CD4-positive, alpha-beta T cell (primary cell): ENCODE measurements around the gene CXXC1. TPM values are rescaled to one million over a fixed set of nuclear protein-coding genes. Genes with fewer than 3 reads are reported as not detected.

ENCODE experiments used
- ATAC-seq: fragments of 200-7000 bp; cut with Tn5 transposase; one replicate; pipeline ENCODE4 v1.10.0; 2022; ENCODE audit warnings: mild to moderate bottlenecking; ENCODE audit not compliant: poor library complexity
- CTCF ChIA-PET: fragments of 350-600 bp; sonication (Branson Sonifier 250); formaldehyde crosslinking; loops from one replicate; lab custom pipeline; 2021; ENCODE audit warnings: antibody characterized with exemption, inconsistent platforms; lab: Charles Lee
- POLR2A ChIA-PET: fragments of 350-600 bp; sonication (Branson Sonifier 250); formaldehyde crosslinking; loops from one replicate; lab custom pipeline; 2021; ENCODE audit warnings: antibody characterized with exemption, inconsistent platforms; lab: Charles Lee
- DNase-seq, 14 experiments: peaks; one replicate each; pipeline ENCODE4 v3.0.0-alpha.2; 2013 to 2020; ENCODE audit warnings: mixed read lengths in 2 of 14
- H3K27ac ChIP-seq, 2 donors: one replicate each; pipeline versions ENCODE4 v1.5.1 to v1.7.0; 2013; ENCODE audit warnings: low read length in 2 of 2, low read depth in 1 of 2, mild to moderate bottlenecking in 1 of 2
- H3K27me3 ChIP-seq, 2 experiments: 1 replicate in 1 of 2; 2 replicates in 1 of 2; pipeline versions ENCODE4 v1.6.1 to v1.7.0; 2013; ENCODE audit warnings: low read length in 2 of 2, control low read depth in 1 of 2, mild to moderate bottlenecking in 1 of 2, moderate library complexity in 1 of 2; ENCODE audit not compliant: insufficient read depth in 2 of 2, control insufficient read depth in 1 of 2
- H3K36me3 ChIP-seq: one replicate; pipeline ENCODE4 v1.6.1; 2013; ENCODE audit warnings: low read length, control low read depth; ENCODE audit not compliant: insufficient read depth
- H3K4me1 ChIP-seq: one replicate; pipeline ENCODE4 v1.6.1; 2013; ENCODE audit warnings: low read length, control low read depth; ENCODE audit not compliant: insufficient read depth
- H3K4me3 ChIP-seq: one replicate; pipeline ENCODE4 v1.5.1; 2013; ENCODE audit warnings: mild to moderate bottlenecking, low read length, moderate library complexity
- H3K9me3 ChIP-seq, 2 experiments: 1 replicate in 1 of 2; 2 replicates in 1 of 2; pipeline versions ENCODE4 v1.6.1 to v1.7.0; 2013; ENCODE audit warnings: low read length in 2 of 2, mild to moderate bottlenecking in 2 of 2, control low read depth in 1 of 2, moderate library complexity in 1 of 2; ENCODE audit not compliant: control insufficient read depth in 1 of 2, insufficient read depth in 1 of 2
- H3K27ac Mint-ChIP-seq: one replicate; pipeline ENCODE4 v1.8.0; 2020; ENCODE audit warnings: mixed read lengths
- H3K27me3 Mint-ChIP-seq: one replicate; pipeline ENCODE4 v1.8.0; 2021; ENCODE audit warnings: mixed read lengths
- H3K36me3 Mint-ChIP-seq: one replicate; pipeline ENCODE4 v1.8.0; 2021; ENCODE audit warnings: low read depth, mixed read lengths
- H3K4me1 Mint-ChIP-seq: one replicate; pipeline ENCODE4 v1.8.0; 2021; ENCODE audit warnings: low read depth, mixed read lengths
- H3K4me3 Mint-ChIP-seq: one replicate; pipeline ENCODE4 v1.8.0; 2020; ENCODE audit warnings: mild to moderate bottlenecking, mixed read lengths
- H3K9me3 Mint-ChIP-seq: one replicate; pipeline ENCODE4 v1.8.0; 2020; ENCODE audit warnings: mixed read lengths
- intact Hi-C, 2 experiments: fragments of 100-400 bp; cut with DNase I in 1 of 2; cut with micrococcal nuclease in 1 of 2; formaldehyde crosslinking; loops; one replicate each; pipeline versions ENCODE4 v1.15.1 to v1.9.0; 2023 to 2025; cut with DNase I, micrococcal nuclease
- total RNA-seq, 174 experiments: library from RNA in 2 of 174; stranded (reverse) in 2 of 174; gene quantifications; one replicate each; pipeline ENCODE4 v1.2.3 and lab custom pipeline; 2021 to 2026
- TF ChIP-seq, protein P1 (sequence below): fragments of 200-600 bp; IDR thresholded peaks from one replicate; pipeline ENCODE4 v1.8.0; 2022; ENCODE audit warnings: antibody characterized with exemption, mild to moderate bottlenecking

The CXXC1 gene
- total RNA-seq, 2 experiments from 2014 or later = 120 to 128 TPM

DNA sequence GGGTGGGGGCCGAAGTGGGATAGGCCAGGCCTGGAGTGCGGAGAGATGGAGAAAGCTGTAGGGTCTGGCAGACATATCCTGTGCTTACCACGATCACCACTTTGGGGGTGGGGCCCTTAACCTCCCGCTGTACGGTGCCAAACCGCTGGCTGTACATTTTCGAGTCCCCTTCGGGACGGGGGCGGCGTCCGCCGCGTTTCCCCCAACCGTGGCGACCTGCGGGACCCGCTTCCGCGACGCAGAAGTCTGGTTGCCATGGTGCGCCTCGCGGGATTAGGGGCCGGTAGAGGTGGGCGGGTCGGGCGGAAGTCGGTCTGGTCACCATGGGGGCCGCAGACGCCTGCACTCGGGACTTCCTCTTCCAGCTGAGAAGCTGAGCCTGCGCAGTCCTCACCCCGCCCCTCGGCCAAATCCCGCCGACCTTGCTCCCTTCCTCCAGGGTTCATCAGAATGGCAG lies 21.2 kb downstream of the CXXC1 start, which contains the start of gene CFAP53:
TSS of gene CFAP53 (minus strand) at position 248 of the 457 bp plus-strand sequence. CDS start at position 157, 91 bp downstream.
- no peaks in the 10 kb centered on the region for H3K27me3 Mint-ChIP-seq
- ATAC-seq = peak; percentile 77
- intact Hi-C loops = loop anchor here (1.0 to 5.0 kb wide), 7 partner anchors 15 to 1589 kb away; partner anchors contain the start of genes MBD1 (in 2 of the 2), C18orf32 (in 1 of the 2) and SKA1 (in 1 of the 2)

DNA sequence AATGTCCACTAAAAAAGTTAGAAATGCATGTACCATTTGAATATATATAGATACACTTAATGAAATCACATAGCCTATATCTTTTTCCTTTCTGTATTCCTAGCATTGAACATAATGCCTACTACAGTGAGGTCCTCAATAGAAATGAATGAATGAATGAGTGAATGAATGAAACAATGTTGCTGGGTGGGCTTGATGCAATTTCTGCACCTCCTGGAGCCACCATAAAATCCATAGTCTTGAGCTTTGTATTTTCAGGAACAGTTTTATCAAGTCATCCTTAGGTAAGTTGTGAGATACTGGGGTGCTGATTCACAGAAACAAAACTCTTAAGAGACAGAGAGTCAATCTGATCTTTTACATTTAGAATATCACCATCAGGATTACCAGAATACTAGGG lies 24.5 kb downstream of the CXXC1 start:
- Mint-ChIP-seq H3K4me3 (no peak overlapping the region), H3K27ac (no peak overlapping the region), H3K9me3 (no peaks in the 10 kb centered on the region), H3K4me1 (peaks cover 24% of the 10 kb centered on the region), H3K36me3 (no peaks in the 10 kb centered on the region), H3K27me3 (no peaks in the 10 kb centered on the region)
- intact Hi-C loops = no loop called here
- H3K27me3 ChIP-seq = no peaks in the 10 kb centered on the region
- H3K36me3 ChIP-seq = no peaks in the 10 kb centered on the region
- H3K27ac ChIP-seq = no peak overlapping the region
- TF ChIP-seq, protein P1, sequence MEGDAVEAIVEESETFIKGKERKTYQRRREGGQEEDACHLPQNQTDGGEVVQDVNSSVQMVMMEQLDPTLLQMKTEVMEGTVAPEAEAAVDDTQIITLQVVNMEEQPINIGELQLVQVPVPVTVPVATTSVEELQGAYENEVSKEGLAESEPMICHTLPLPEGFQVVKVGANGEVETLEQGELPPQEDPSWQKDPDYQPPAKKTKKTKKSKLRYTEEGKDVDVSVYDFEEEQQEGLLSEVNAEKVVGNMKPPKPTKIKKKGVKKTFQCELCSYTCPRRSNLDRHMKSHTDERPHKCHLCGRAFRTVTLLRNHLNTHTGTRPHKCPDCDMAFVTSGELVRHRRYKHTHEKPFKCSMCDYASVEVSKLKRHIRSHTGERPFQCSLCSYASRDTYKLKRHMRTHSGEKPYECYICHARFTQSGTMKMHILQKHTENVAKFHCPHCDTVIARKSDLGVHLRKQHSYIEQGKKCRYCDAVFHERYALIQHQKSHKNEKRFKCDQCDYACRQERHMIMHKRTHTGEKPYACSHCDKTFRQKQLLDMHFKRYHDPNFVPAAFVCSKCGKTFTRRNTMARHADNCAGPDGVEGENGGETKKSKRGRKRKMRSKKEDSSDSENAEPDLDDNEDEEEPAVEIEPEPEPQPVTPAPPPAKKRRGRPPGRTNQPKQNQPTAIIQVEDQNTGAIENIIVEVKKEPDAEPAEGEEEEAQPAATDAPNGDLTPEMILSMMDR = no peak
- no peaks in the 10 kb centered on the region for H3K9me3 ChIP-seq
- peaks cover 18% of the 10 kb centered on the region for H3K4me1 ChIP-seq
- H3K4me3 ChIP-seq = no peak overlapping the region
- ChIA-PET POLR2A (no interaction called here), CTCF (no interaction called here)
- ATAC-seq = no peak
- DNase-seq = no peak

More for the DNA sequence above, 21.2 kb downstream of the CXXC1 start, which contains the start of gene CFAP53:
- Mint-ChIP-seq H3K36me3 (peaks cover 21% of the 10 kb centered on the region), H3K4me1 (peaks cover 30% of the 10 kb centered on the region), H3K27ac (peak within 1 kb of the TSS; percentile 45), H3K4me3 (peak within 1 kb of the TSS; percentile 93), H3K9me3 (no peaks in the 10 kb centered on the region)
- ChIA-PET POLR2A (interaction anchor here (1.3 to 4.4 kb wide), 4 partner anchors 15 to 779 kb away, joined by 3 to 42 read pairs (median 5); partner anchors contain the start of genes C18orf32 and MBD1), CTCF (no interaction called here)
- peak in 13 of 14 experiments; percentile 54 to 92 (median 80) for DNase-seq
- Histone ChIP-seq H3K27me3 (no peaks in the 10 kb centered on the region), H3K9me3 (no peaks in the 10 kb centered on the region), H3K4me3 (peak within 1 kb of the TSS; percentile 66), H3K36me3 (peaks cover 23% of the 10 kb centered on the region), H3K4me1 (peaks cover 25% of the 10 kb centered on the region), H3K27ac (peak within 1 kb of the TSS; percentile 13 to 64)
- TF ChIP-seq, protein P1 = no peak

DNA sequence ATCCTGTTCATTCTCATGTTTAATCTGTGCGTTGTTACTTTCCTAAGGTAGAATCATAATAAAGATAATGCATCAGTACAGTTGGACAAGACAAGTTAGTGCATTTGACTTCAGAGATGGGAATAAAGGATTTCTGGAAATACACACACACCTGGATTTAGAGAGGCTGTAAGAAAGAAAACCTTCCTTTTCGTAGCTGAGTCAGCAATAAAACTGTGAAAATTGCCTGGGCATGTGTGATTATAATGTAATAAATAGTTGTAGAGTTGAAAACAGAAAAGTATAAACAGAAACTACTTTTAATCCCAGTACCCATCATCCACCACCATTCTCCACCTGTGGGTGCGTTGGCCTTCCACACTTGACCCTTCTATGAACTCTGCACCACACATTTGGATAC lies 36.6 kb downstream of the CXXC1 start:
- H3K9me3 Mint-ChIP-seq = no peaks in the 10 kb centered on the region
- Histone ChIP-seq H3K4me3 (no peak overlapping the region), H3K4me1 (no peaks in the 10 kb centered on the region), H3K27me3 (no peaks in the 10 kb centered on the region), H3K27ac (no peak overlapping the region), H3K9me3 (no peaks in the 10 kb centered on the region), H3K36me3 (no peaks in the 10 kb centered on the region)
- no peak overlapping the region for H3K4me3 Mint-ChIP-seq
- no peak for DNase-seq
- H3K27ac Mint-ChIP-seq = no peak overlapping the region
- CTCF ChIA-PET = no interaction called here
- ATAC-seq = no peak
- intact Hi-C loops = no loop called here
- no peaks in the 10 kb centered on the region for H3K4me1 Mint-ChIP-seq
- TF ChIP-seq, protein P1 = no peak
- peaks cover 5% of the 10 kb centered on the region for H3K27me3 Mint-ChIP-seq
- POLR2A ChIA-PET = no interaction called here
- H3K36me3 Mint-ChIP-seq = no peaks in the 10 kb centered on the region
